B cell (primary cell): ENCODE results near the gene ELMO3. TPM values are rescaled to one million over a fixed set of nuclear protein-coding genes. Genes with fewer than 3 reads are reported as not detected.

ENCODE experiments used
- ATAC-seq: fragments of 200-7000 bp; cut with Tn5 transposase; one replicate; pipeline ENCODE4 v1.10.0; 2021; ENCODE audit warnings: low read depth, mild to moderate bottlenecking, moderate number of reproducible peaks, moderate library complexity
- CTCF ChIA-PET: fragments of 350-600 bp; sonication (Branson Sonifier 250); formaldehyde crosslinking; loops from one replicate; lab custom pipeline; 2021; ENCODE audit warnings: antibody characterized with exemption, inconsistent platforms; lab: Charles Lee
- POLR2A ChIA-PET: fragments of 350-600 bp; sonication (Branson Sonifier 250); formaldehyde crosslinking; loops from one replicate; lab custom pipeline; 2021; ENCODE audit warnings: antibody characterized with exemption; lab: Charles Lee
- DNase-seq: peaks from one replicate; pipeline ENCODE4 v3.0.0; 2013
- H2AFZ ChIP-seq: 2 replicates; pipeline ENCODE4 v1.6.1; 2012; ENCODE audit warnings: mild to moderate bottlenecking, low read depth, low read length; ENCODE audit not compliant: insufficient read depth, poor library complexity, severe bottlenecking
- H3K27ac ChIP-seq, 2 donors: 1 replicate in 1 of 2; 2 replicates in 1 of 2; pipeline ENCODE4 v1.5.1; 2012 to 2013; ENCODE audit warnings: low read length in 2 of 2, mild to moderate bottlenecking in 2 of 2, moderate library complexity in 1 of 2
- H3K27me3 ChIP-seq, 4 experiments: fragments of 200-600 bp in 1 of 4; sonication (generic) in 1 of 4; replicated peaks in 1 of 4; 1 replicate in 2 of 4; 2 replicates in 2 of 4; pipeline versions ENCODE4 v1.6.1 to v1.7.0; 2013 to 2016; ENCODE audit warnings: low read length in 3 of 4, mild to moderate bottlenecking in 2 of 4, mixed read lengths in 1 of 4, moderate library complexity in 1 of 4; ENCODE audit not compliant: insufficient read depth in 4 of 4, control insufficient read depth in 3 of 4; ENCODE audit errors: control extremely low read depth in 1 of 4
- H3K36me3 ChIP-seq, 2 experiments: replicated peaks in 1 of 2; 1 replicate in 1 of 2; 2 replicates in 1 of 2; pipeline versions ENCODE4 v1.6.1 to v1.7.1; 2013; ENCODE audit warnings: low read length in 1 of 2; ENCODE audit not compliant: insufficient read depth in 2 of 2, control insufficient read depth in 1 of 2; ENCODE audit errors: control extremely low read depth in 1 of 2, extremely low read depth in 1 of 2
- H3K4me1 ChIP-seq, 2 donors: fragments of 200-600 bp in 1 of 2; sonication (generic) in 1 of 2; 1 replicate in 1 of 2; 2 replicates in 1 of 2; pipeline versions ENCODE4 v1.5.1 to v1.6.1; 2013 to 2017; ENCODE audit warnings: low read length in 2 of 2; ENCODE audit not compliant: control insufficient read depth in 2 of 2, insufficient read depth in 2 of 2
- H3K4me2 ChIP-seq: replicated peaks from 2 replicates; pipeline ENCODE3; 2012; ENCODE audit warnings: mild to moderate bottlenecking, low read depth, low read length; ENCODE audit not compliant: poor library complexity, severe bottlenecking
- H3K4me3 ChIP-seq, 5 experiments: fragments of 200-600 bp in 1 of 5; sonication (generic) in 1 of 5; 1 replicate in 3 of 5; 2 replicates in 2 of 5; pipeline versions ENCODE4 v1.5.1 to v1.7.0; 2011 to 2016; ENCODE audit warnings: low read length in 4 of 5, mild to moderate bottlenecking in 4 of 5, low read depth in 2 of 5, control low read depth in 1 of 5, moderate library complexity in 1 of 5; ENCODE audit not compliant: insufficient read depth in 1 of 5; ENCODE audit errors: control extremely low read depth in 1 of 5, extremely low read depth in 1 of 5
- H3K79me2 ChIP-seq: fragments of 200-600 bp; sonication (generic); one replicate; pipeline ENCODE4 v1.6.0; 2016; ENCODE audit warnings: low read length; ENCODE audit not compliant: control insufficient read depth, insufficient read depth
- H3K9ac ChIP-seq: fragments of 200-600 bp; sonication (generic); 2 replicates; pipeline ENCODE4 v1.6.1; 2017; ENCODE audit warnings: mild to moderate bottlenecking, low read length, moderate library complexity
- H3K9me3 ChIP-seq, 3 donors: one replicate each; pipeline versions ENCODE4 v1.6.1 to v1.7.1; 2013; ENCODE audit warnings: low read length in 2 of 3; ENCODE audit not compliant: control insufficient read depth in 2 of 3, insufficient read depth in 1 of 3; ENCODE audit errors: control extremely low read depth in 1 of 3
- H4K20me1 ChIP-seq: 2 replicates; pipeline ENCODE4 v1.6.0; 2012; ENCODE audit warnings: mild to moderate bottlenecking, low read length; ENCODE audit not compliant: insufficient read depth, control insufficient read depth, poor library complexity, severe bottlenecking
- H3K27ac Mint-ChIP-seq: one replicate; pipeline ENCODE4 v1.8.0; 2021; ENCODE audit warnings: mixed read lengths
- H3K27me3 Mint-ChIP-seq: one replicate; pipeline ENCODE4 v1.8.0; 2021; ENCODE audit warnings: mixed read lengths
- H3K4me1 Mint-ChIP-seq: one replicate; pipeline ENCODE4 v1.8.0; 2021; ENCODE audit warnings: mixed read lengths
- H3K4me3 Mint-ChIP-seq: one replicate; pipeline ENCODE4 v1.8.0; 2021; ENCODE audit warnings: mixed read lengths
- H3K9me3 Mint-ChIP-seq: one replicate; pipeline ENCODE4 v1.8.0; 2022; ENCODE audit warnings: mixed read lengths; ENCODE audit not compliant: insufficient read depth
- CTCF ChIP-seq: fragments of 200-600 bp; IDR thresholded peaks from one replicate; pipeline ENCODE4 v1.8.0; 2022; ENCODE audit warnings: antibody characterized with exemption, mild to moderate bottlenecking
- EZH2 ChIP-seq: IDR thresholded peaks from 2 replicates; pipeline ENCODE4 v1.6.1; 2012; ENCODE audit warnings: borderline replicate concordance, low read depth, mild to moderate bottlenecking, moderate library complexity, low read length; ENCODE audit not compliant: insufficient read depth, poor library complexity, severe bottlenecking
- WGBS: methylation state at CpG from one replicate; pipeline ENCODE4 v1.1.5; 2013; ENCODE audit warnings: missing lambda C conversion rate; ENCODE audit not compliant: insufficient coverage; 5-methylcytosine and 5-hydroxymethylcytosine counted together
- intact Hi-C: fragments of 100-400 bp; cut with micrococcal nuclease; formaldehyde crosslinking; loops from one replicate; pipeline ENCODE4 v1.10.0; 2022
- polyA plus RNA-seq: library from polyadenylated mRNA; depleted of rRNA; stranded (reverse); fragments of >200 nt; gene quantifications from 2 replicates; pipeline ENCODE4 v1.2.3, GENCODE V29; 2012
- total RNA-seq, 2 donors: library from RNA; stranded (reverse); fragments of 120-200 nt in 1 of 2; gene quantifications; 1 replicate in 1 of 2; 2 replicates in 1 of 2; pipeline versions ENCODE4 v1.2.3 to v1.2.4, GENCODE V29; 2013 to 2022

ELMO3 gene
- total and polyA plus RNA-seq, 2 donors (not counting 1 experiment from before 2014, with no cell fraction given): 9.1 to 9.6 TPM

GRCh38 chr16:67158637-67159600, 40.0 kb upstream of the ELMO3 start:
- Histone ChIP-seq H2AFZ (peak overlapping the region; percentile 76), H3K4me1 (peaks cover 52 to 71% of the 10 kb centered on the region in 2 donors), H3K27ac (peak overlapping the region; percentile 97 to 99), H3K79me2 (no peaks in the 10 kb centered on the region), H3K4me3 (peak overlapping the region; percentile 59 to 98 (median 96)), H3K36me3 (no peaks in the 10 kb centered on the region), H3K27me3 (peaks cover 0 to 40% (median 19%) of the 10 kb centered on the region in 4 experiments), H3K4me2 (peak overlapping the region; percentile 99), H3K9ac (peak overlapping the region; percentile 98), H3K9me3 (peaks cover 0 to 27% (median 0%) of the 10 kb centered on the region in 3 donors), H4K20me1 (peaks cover 58% of the 10 kb centered on the region)
- TF ChIP-seq CTCF (no peak), EZH2 (no peak)
- ATAC-seq (peak; percentile 55), DNase-seq (peak; percentile 92)
- Mint-ChIP-seq H3K9me3 (no peaks in the 10 kb centered on the region), H3K4me1 (peaks cover 58% of the 10 kb centered on the region), H3K4me3 (peak overlapping the region; percentile 92), H3K27ac (peak overlapping the region; percentile 97), H3K27me3 (peaks cover 16% of the 10 kb centered on the region)
- under 1% methylated on average over 30 of the region's 34 CpGs for WGBS
- ChIA-PET POLR2A (interaction anchor here (0.6 to 1.1 kb wide), 6 partner anchors 8 to 143 kb away, joined by 3 to 5 read pairs (median 3); partner anchors contain the start of genes B3GNT9 and CBFB), CTCF (interaction anchor here (0.6 to 2.3 kb wide), 9 partner anchors 10 to 252 kb away, joined by 3 to 15 read pairs (median 3); partner anchors contain the start of gene NOL3)
- intact Hi-C loops: loop anchor here (1.0 kb wide), 5 partner anchors 24 to 182 kb away; partner anchors contain the start of genes CBFB, MATCAP1, PHAF1 and TMEM208
